ENCODE measurements around the gene GP9. TPM values are rescaled to one million over a fixed set of nuclear protein-coding genes. Genes with fewer than 3 reads are reported as not detected.

Gene GP9
- total RNA-seq, 1 experiment from 2014 or later, result not detected

- intact Hi-C loops (cut with micrococcal nuclease; ENCODE audit: unreplicated experiment), result no loop called here
- TF ChIP-seq CTCF (conservative IDR thresholded peaks at IDR 0.05) (no peak), EZH2 (IDR thresholded peaks at IDR 0.05; ENCODE audit: low read depth) (no peak)
Observed at GRCh38 chr3:129025108-129025507, 35.5 kb upstream of the GP9 start.

GRCh38 chr3:129025691-129026435, 34.7 kb upstream of the GP9 start:
- H3K36me3 ChIP-seq (ENCODE audit: low read depth), result no peaks in the 10 kb centered on the region
- DNase-seq, result no peak
- H3K79me2 ChIP-seq (ENCODE audit: low read depth), result no peaks in the 10 kb centered on the region
- no peak overlapping the region for H3K4me2 ChIP-seq
- TF ChIP-seq EZH2 (IDR thresholded peaks at IDR 0.05; ENCODE audit: low read depth), result no peak
- TF ChIP-seq CTCF (conservative IDR thresholded peaks at IDR 0.05), result no peak
- ChIA-PET POLR2A (ENCODE audit: unreplicated experiment) (no interaction called here), CTCF (interaction anchor here (0.6 to 1.7 kb wide), 4 partner anchors 9 to 352 kb away, joined by 3 to 10 read pairs (median 6); no protein-coding TSS in a partner anchor)
- BruUV-seq (replicated peaks), result no TSS peak
- no peak overlapping the region for H3K27ac ChIP-seq
- no peaks in the 10 kb centered on the region for H3K9me3 ChIP-seq (ENCODE audit: insufficient read depth, low read depth)
- H3K27me3 ChIP-seq (ENCODE audit: insufficient read depth, low read depth), result no peaks in the 10 kb centered on the region
- H4K20me1 ChIP-seq (ENCODE audit: insufficient read depth), result no peaks in the 10 kb centered on the region
- intact Hi-C loops (cut with micrococcal nuclease; ENCODE audit: unreplicated experiment), result no loop called here
- no peaks in the 10 kb centered on the region for H3K9me2 ChIP-seq (ENCODE audit: insufficient read depth)
- no peak overlapping the region for H3K4me3 ChIP-seq
- no peaks in the 10 kb centered on the region for H3F3A ChIP-seq (ENCODE audit: insufficient read depth, low read depth)
- H2AFZ ChIP-seq, result no peak overlapping the region
- 0 out of 2 replicates have a peak, but pooled peaks cover 4% of the 10 kb centered on the region for H3K4me1 ChIP-seq (replicated peaks; ENCODE audit: insufficient read depth)

More at GRCh38 chr3:129025108-129025507, 35.5 kb upstream of the GP9 start:
- BruUV-seq (replicated peaks), result no TSS peak
- POLR2A ChIA-PET (ENCODE audit: unreplicated experiment), result no interaction called here
- Histone ChIP-seq H3K4me2 (no peak overlapping the region), H2AFZ (no peak overlapping the region), H3K4me3 (no peak overlapping the region), H3K27me3 (ENCODE audit: insufficient read depth, low read depth) (no peaks in the 10 kb centered on the region), H3K27ac (no peak overlapping the region), H3F3A (ENCODE audit: insufficient read depth, low read depth) (no peaks in the 10 kb centered on the region), H3K9me3 (ENCODE audit: insufficient read depth, low read depth) (no peaks in the 10 kb centered on the region), H3K9me2 (ENCODE audit: insufficient read depth) (no peaks in the 10 kb centered on the region), H3K4me1 (replicated peaks; ENCODE audit: insufficient read depth) (0 out of 2 replicates have a peak, but pooled peaks cover 4% of the 10 kb centered on the region), H3K79me2 (ENCODE audit: low read depth) (no peaks in the 10 kb centered on the region), H4K20me1 (ENCODE audit: insufficient read depth) (no peaks in the 10 kb centered on the region), H3K36me3 (ENCODE audit: low read depth) (no peaks in the 10 kb centered on the region)
- CTCF ChIA-PET, result interaction anchor here (1.7 kb wide), 1 partner anchor 9 kb away, joined by 10 read pairs; no protein-coding TSS in a partner anchor
- no peak for DNase-seq

- H4K20me1 ChIP-seq (ENCODE audit: insufficient read depth), result no peaks in the 10 kb centered on the region
- no peaks in the 10 kb centered on the region for H3K9me3 ChIP-seq (ENCODE audit: insufficient read depth, low read depth)
- ChIA-PET CTCF (interaction anchor here (0.6 to 1.9 kb wide), 12 partner anchors 10 to 1452 kb away, joined by 3 to 26 read pairs (median 6); no protein-coding TSS in a partner anchor), POLR2A (ENCODE audit: unreplicated experiment) (interaction anchor here (0.6 kb wide), 4 partner anchors 25 to 826 kb away, joined by 3 to 6 read pairs (median 4); no protein-coding TSS in a partner anchor)
- peak overlapping the region; percentile 50; the same call in 1 of the 2 replicates for H3K4me3 ChIP-seq
- peak overlapping the region; percentile 83 for H2AFZ ChIP-seq
- H3K27me3 ChIP-seq (ENCODE audit: insufficient read depth, low read depth), result no peaks in the 10 kb centered on the region
- no peaks in the 10 kb centered on the region for H3K36me3 ChIP-seq (ENCODE audit: low read depth)
- H3K79me2 ChIP-seq (ENCODE audit: low read depth), result no peaks in the 10 kb centered on the region
- intact Hi-C loops (cut with micrococcal nuclease; ENCODE audit: unreplicated experiment), result no loop called here
- H3K4me2 ChIP-seq, result peak overlapping the region; percentile 80
- DNase-seq, result peak; percentile 84 to 94
- TF ChIP-seq CTCF (conservative IDR thresholded peaks at IDR 0.05) (peak; percentile 66), EZH2 (IDR thresholded peaks at IDR 0.05; ENCODE audit: low read depth) (no peak)
- no peaks in the 10 kb centered on the region for H3F3A ChIP-seq (ENCODE audit: insufficient read depth, low read depth)
- H3K27ac ChIP-seq, result no peak overlapping the region
- BruUV-seq (replicated peaks), result TSS peak; percentile 60
- H3K4me1 ChIP-seq (replicated peaks; ENCODE audit: insufficient read depth), result 0 out of 2 replicates have a peak, but pooled peaks cover 4% of the 10 kb centered on the region
- H3K9me2 ChIP-seq (ENCODE audit: insufficient read depth), result no peaks in the 10 kb centered on the region
Observed at GRCh38 chr3:129026728-129027543, 33.6 kb upstream of the GP9 start.
